ENCODE results near the gene KMT2B. TPM values are rescaled to one million over a fixed set of nuclear protein-coding genes. Genes with fewer than 3 reads are reported as not detected.

Gene KMT2B
- total and polyA plus RNA-seq, 9 of the 15 experiments (the other 6 are each of a cell fraction or from before 2014, with no cell fraction given), result 0.63 to 43.9 (median 8.1) TPM

DNA sequence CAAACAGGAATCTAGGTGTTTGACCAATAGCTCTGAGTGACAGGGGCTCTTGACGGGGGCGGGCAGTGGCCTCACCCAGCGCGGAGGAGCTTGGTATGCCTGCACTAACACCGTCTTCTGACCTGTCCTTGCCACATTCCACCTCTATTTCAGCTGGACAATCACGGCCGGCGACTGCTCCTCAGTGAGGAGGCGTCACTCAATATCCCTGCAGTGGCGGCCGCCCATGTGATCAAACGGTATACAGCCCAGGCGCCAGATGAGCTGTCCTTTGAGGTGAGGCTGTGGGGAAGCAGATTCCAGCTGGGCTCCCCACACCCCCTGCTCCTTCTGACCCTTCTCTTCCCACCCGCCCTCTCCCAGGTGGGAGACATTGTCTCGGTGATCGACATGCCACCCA lies 62.3 kb downstream of the KMT2B start:
- CTCF ChIA-PET (ENCODE audit: low intra/inter-chr PET ratio), result no interaction called here
- in situ Hi-C loops (cut with MboI), result no loop called here

DNA sequence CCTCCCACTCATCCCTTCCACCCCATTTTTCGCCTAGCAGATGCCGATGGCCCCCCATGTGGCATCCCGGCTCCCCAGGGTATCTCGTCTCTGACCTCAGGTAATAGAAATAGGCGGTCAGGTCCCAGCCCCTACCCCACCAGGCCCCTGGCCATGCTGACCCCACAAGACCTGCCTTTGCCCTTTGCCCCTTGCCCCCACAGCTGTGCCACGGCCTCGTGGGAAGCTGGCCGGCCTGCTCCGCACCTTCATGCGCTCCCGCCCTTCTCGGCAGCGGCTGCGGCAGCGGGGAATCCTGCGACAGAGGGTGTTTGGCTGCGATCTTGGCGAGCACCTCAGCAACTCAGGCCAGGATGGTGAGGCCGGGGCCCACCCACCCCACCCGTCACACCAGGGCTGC lies 62.9 kb downstream of the KMT2B start:
- CTCF ChIA-PET (ENCODE audit: low intra/inter-chr PET ratio), result no interaction called here
- FAIRE-seq, result no peak

More for the DNA sequence above, 62.3 kb downstream of the KMT2B start:
- intact Hi-C loops (cut with micrococcal nuclease), result no loop called here
- FAIRE-seq (no peak), ATAC-seq (no peak), DNase-seq (ENCODE audit: extremely low read depth in 1 of 4, low spot score in 3 of 4) (no peak)
- Histone ChIP-seq H3K79me2 (ENCODE audit: control insufficient read depth, insufficient read depth, low read length) (peaks cover 5% of the 10 kb centered on the region; the same call in 1 of the 3 replicates), H3K4me1 (replicated peaks in 1 of 2; ENCODE audit: control insufficient read depth in 2 of 2, insufficient read depth in 2 of 2, low read length in 2 of 2) (peaks cover 5 to 40% of the 10 kb centered on the region in 2 experiments; a peak in 4 of 5 replicates), H3K4me3 (no peak overlapping the region), H3K36me3 (ENCODE audit: control insufficient read depth, insufficient read depth, low read length) (peaks cover 24% of the 10 kb centered on the region; the same call in 2 of the 3 replicates), H3K4me2 (ENCODE audit: insufficient read depth, low read length) (no peak overlapping the region), H3K27me3 (ENCODE audit: control insufficient read depth in 2 of 2, insufficient read depth in 2 of 2, low read length in 2 of 2) (no peaks in the 10 kb centered on the region), H3K27ac (ENCODE audit: extremely low read depth, low read depth, low read length) (no peak overlapping the region), H3K9me1 (ENCODE audit: control insufficient read depth, insufficient read depth, low read length) (no peaks in the 10 kb centered on the region), H3K9me3 (replicated peaks; ENCODE audit: control insufficient read depth, insufficient read depth, low read depth, low read length) (no peaks in the 10 kb centered on the region), H4K20me1 (replicated peaks; ENCODE audit: control insufficient read depth, insufficient read depth, low read length) (no peaks in the 10 kb centered on the region), H3K9ac (ENCODE audit: insufficient read depth in 1 of 2, low read depth in 2 of 2, low read length in 2 of 2) (no peak overlapping the region; a peak in 1 of 4 replicates), H2AFZ (ENCODE audit: low read depth, low read length) (no peak overlapping the region)
- POLR2A ChIA-PET, result no interaction called here
- WGBS (ENCODE audit: insufficient coverage, low coverage, missing lambda C conversion rate), result 79% methylated on average over 16 of the region's 16 CpGs
- TF ChIP-seq FOXM1 (IDR thresholded peaks at IDR 0.05; ENCODE audit: low read depth) (no peak), FOXM1 (CRISPR knock-in tag; IDR thresholded peaks at IDR 0.05; ENCODE audit: low read depth) (no peak)
- TF ChIP-seq, protein P1, sequence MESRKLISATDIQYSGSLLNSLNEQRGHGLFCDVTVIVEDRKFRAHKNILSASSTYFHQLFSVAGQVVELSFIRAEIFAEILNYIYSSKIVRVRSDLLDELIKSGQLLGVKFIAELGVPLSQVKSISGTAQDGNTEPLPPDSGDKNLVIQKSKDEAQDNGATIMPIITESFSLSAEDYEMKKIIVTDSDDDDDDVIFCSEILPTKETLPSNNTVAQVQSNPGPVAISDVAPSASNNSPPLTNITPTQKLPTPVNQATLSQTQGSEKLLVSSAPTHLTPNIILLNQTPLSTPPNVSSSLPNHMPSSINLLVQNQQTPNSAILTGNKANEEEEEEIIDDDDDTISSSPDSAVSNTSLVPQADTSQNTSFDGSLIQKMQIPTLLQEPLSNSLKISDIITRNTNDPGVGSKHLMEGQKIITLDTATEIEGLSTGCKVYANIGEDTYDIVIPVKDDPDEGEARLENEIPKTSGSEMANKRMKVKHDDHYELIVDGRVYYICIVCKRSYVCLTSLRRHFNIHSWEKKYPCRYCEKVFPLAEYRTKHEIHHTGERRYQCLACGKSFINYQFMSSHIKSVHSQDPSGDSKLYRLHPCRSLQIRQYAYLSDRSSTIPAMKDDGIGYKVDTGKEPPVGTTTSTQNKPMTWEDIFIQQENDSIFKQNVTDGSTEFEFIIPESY (CRISPR knock-in tag; IDR thresholded peaks at IDR 0.05), result peak; percentile 80
- BruUV-seq (replicated peaks), result no TSS peak

More for the DNA sequence above, 62.9 kb downstream of the KMT2B start:
- Histone ChIP-seq H3K4me1 (replicated peaks in 1 of 2; ENCODE audit: control insufficient read depth in 2 of 2, insufficient read depth in 2 of 2, low read length in 2 of 2) (peaks cover 5 to 37% of the 10 kb centered on the region in 2 experiments; a peak in 4 of 5 replicates), H3K27me3 (ENCODE audit: control insufficient read depth in 2 of 2, insufficient read depth in 2 of 2, low read length in 2 of 2) (no peaks in the 10 kb centered on the region), H3K4me3 (no peak overlapping the region), H3K9me1 (ENCODE audit: control insufficient read depth, insufficient read depth, low read length) (no peaks in the 10 kb centered on the region), H3K79me2 (ENCODE audit: control insufficient read depth, insufficient read depth, low read length) (peaks cover 5% of the 10 kb centered on the region; the same call in 1 of the 3 replicates), H3K4me2 (ENCODE audit: insufficient read depth, low read length) (no peak overlapping the region), H3K9me3 (replicated peaks; ENCODE audit: control insufficient read depth, insufficient read depth, low read depth, low read length) (no peaks in the 10 kb centered on the region), H3K36me3 (ENCODE audit: control insufficient read depth, insufficient read depth, low read length) (peaks cover 24% of the 10 kb centered on the region; the same call in 2 of the 3 replicates), H3K27ac (ENCODE audit: extremely low read depth, low read depth, low read length) (no peak overlapping the region), H3K9ac (ENCODE audit: insufficient read depth in 1 of 2, low read depth in 2 of 2, low read length in 2 of 2) (peak overlapping the region in 1 of 2 experiments; percentile 26; a peak in 1 of 4 replicates), H4K20me1 (replicated peaks; ENCODE audit: control insufficient read depth, insufficient read depth, low read length) (no peaks in the 10 kb centered on the region), H2AFZ (ENCODE audit: low read depth, low read length) (no peak overlapping the region)
- no TSS peak for BruUV-seq (replicated peaks)
- POLR2A ChIA-PET, result no interaction called here
- TF ChIP-seq KLF10 (CRISPR knock-in tag; IDR thresholded peaks at IDR 0.05) (no peak), ZNF133 (CRISPR knock-in tag; IDR thresholded peaks at IDR 0.05) (no peak)
- intact Hi-C loops (cut with micrococcal nuclease), result no loop called here
- 94% methylated on average over 5 of the region's 20 CpGs for WGBS (ENCODE audit: insufficient coverage, low coverage, missing lambda C conversion rate)
- in situ Hi-C loops (cut with MboI), result no loop called here
- DNase-seq (ENCODE audit: extremely low read depth in 1 of 4, low spot score in 3 of 4) (no peak), ATAC-seq (no peak)

Measured in K562 (cell line).